ENCODE data around the gene TP53INP2. TPM values are rescaled to one million over a fixed set of nuclear protein-coding genes. Genes with fewer than 3 reads are reported as not detected.

TP53INP2 gene
- total RNA-seq, 1 donor from 2014 or later, result 22.7 TPM

- FAIRE-seq, result no peak
- Mint-ChIP-seq H3K27me3 (ENCODE audit: low read depth, unreplicated experiment) (no peaks in the 10 kb centered on the region), H3K4me1 (ENCODE audit: low read depth, unreplicated experiment) (peaks cover 2% of the 10 kb centered on the region)
Observed at GRCh38 chr20:34673412-34673811, 30.7 kb upstream of the TP53INP2 start.

GRCh38 chr20:34675561-34675960, 28.6 kb upstream of the TP53INP2 start:
- no peaks in the 10 kb centered on the region for H4K20me1 ChIP-seq (ENCODE audit: insufficient read depth, low read length)
- no peaks in the 10 kb centered on the region for H3K36me3 ChIP-seq (ENCODE audit: insufficient read depth, low read length)
- no peak overlapping the region for H3K9ac ChIP-seq (ENCODE audit: low read length)
- H3K27ac ChIP-seq (ENCODE audit: low read depth, low read length), result no peak overlapping the region
- no peak overlapping the region for H3K4me3 ChIP-seq (ENCODE audit: insufficient read depth, low read depth, low read length)
- H3K4me1 Mint-ChIP-seq (ENCODE audit: low read depth, unreplicated experiment), result peaks cover 2% of the 10 kb centered on the region
- H3K9me3 Mint-ChIP-seq (ENCODE audit: unreplicated experiment), result no peaks in the 10 kb centered on the region
- no peaks in the 10 kb centered on the region for H3K9me3 ChIP-seq (ENCODE audit: insufficient read depth, low read depth, low read length)
- no peaks in the 10 kb centered on the region for H3K27me3 Mint-ChIP-seq (ENCODE audit: low read depth, unreplicated experiment)
- peak overlapping the region; percentile 97 for H3K4me2 ChIP-seq (ENCODE audit: low read length)
- no peaks in the 10 kb centered on the region for H3K27me3 ChIP-seq (ENCODE audit: insufficient read depth, low read length)
- no peak overlapping the region for H3K27ac Mint-ChIP-seq (ENCODE audit: unreplicated experiment)
- H2AFZ ChIP-seq (ENCODE audit: low read depth, low read length), result no peak overlapping the region
- no peak for FAIRE-seq
- H3K4me3 Mint-ChIP-seq (ENCODE audit: unreplicated experiment), result peak overlapping the region; percentile 94
- no peak for TF ChIP-seq EZH2 (IDR thresholded peaks at IDR 0.05; ENCODE audit: insufficient read depth, low read length)
- TF ChIP-seq CTCF (IDR thresholded peaks at IDR 0.05; ENCODE audit: insufficient read depth, low read depth, low read length), result no peak
- DNase-seq (ENCODE audit: low read depth), result no peak
- H3K4me1 ChIP-seq (ENCODE audit: insufficient read depth, low read length), result peaks cover 3% of the 10 kb centered on the region
- peaks cover 18% of the 10 kb centered on the region for H3K79me2 ChIP-seq (ENCODE audit: insufficient read depth, low read length)
- H3K36me3 Mint-ChIP-seq (ENCODE audit: low read depth, unreplicated experiment), result no peaks in the 10 kb centered on the region

More at GRCh38 chr20:34673412-34673811, 30.7 kb upstream of the TP53INP2 start:
- H3K36me3 ChIP-seq (ENCODE audit: insufficient read depth, low read length), result no peaks in the 10 kb centered on the region
- H3K27ac Mint-ChIP-seq (ENCODE audit: unreplicated experiment), result no peak overlapping the region
- H2AFZ ChIP-seq (ENCODE audit: low read depth, low read length), result no peak overlapping the region
- H3K9me3 ChIP-seq (ENCODE audit: insufficient read depth, low read depth, low read length), result no peaks in the 10 kb centered on the region
- H3K79me2 ChIP-seq (ENCODE audit: insufficient read depth, low read length), result peaks cover 18% of the 10 kb centered on the region
- no peak overlapping the region for H3K9ac ChIP-seq (ENCODE audit: low read length)
- no peak for DNase-seq (ENCODE audit: low read depth)
- H3K9me3 Mint-ChIP-seq (ENCODE audit: unreplicated experiment), result no peaks in the 10 kb centered on the region
- no peaks in the 10 kb centered on the region for H3K36me3 Mint-ChIP-seq (ENCODE audit: low read depth, unreplicated experiment)
- no peaks in the 10 kb centered on the region for H3K27me3 ChIP-seq (ENCODE audit: insufficient read depth, low read length)
- H3K4me2 ChIP-seq (ENCODE audit: low read length), result no peak overlapping the region
- TF ChIP-seq EZH2 (IDR thresholded peaks at IDR 0.05; ENCODE audit: insufficient read depth, low read length), result no peak
- no peak for TF ChIP-seq CTCF (IDR thresholded peaks at IDR 0.05; ENCODE audit: insufficient read depth, low read depth, low read length)
- peaks cover 3% of the 10 kb centered on the region for H3K4me1 ChIP-seq (ENCODE audit: insufficient read depth, low read length)
- H3K27ac ChIP-seq (ENCODE audit: low read depth, low read length), result no peak overlapping the region
- no peaks in the 10 kb centered on the region for H4K20me1 ChIP-seq (ENCODE audit: insufficient read depth, low read length)
- H3K4me3 ChIP-seq (ENCODE audit: insufficient read depth, low read depth, low read length), result no peak overlapping the region
- no peak overlapping the region for H3K4me3 Mint-ChIP-seq (ENCODE audit: unreplicated experiment)

- H3K9ac ChIP-seq (ENCODE audit: low read length), result peak overlapping the region; percentile 86
- H4K20me1 ChIP-seq (ENCODE audit: insufficient read depth, low read length), result no peaks in the 10 kb centered on the region
- H3K36me3 ChIP-seq (ENCODE audit: insufficient read depth, low read length), result no peaks in the 10 kb centered on the region
- no peaks in the 10 kb centered on the region for H3K27me3 Mint-ChIP-seq (ENCODE audit: low read depth, unreplicated experiment)
- peak overlapping the region; percentile 94 for H3K4me3 Mint-ChIP-seq (ENCODE audit: unreplicated experiment)
- H3K36me3 Mint-ChIP-seq (ENCODE audit: low read depth, unreplicated experiment), result no peaks in the 10 kb centered on the region
- DNase-seq (ENCODE audit: low read depth) (no peak), FAIRE-seq (no peak)
- H3K79me2 ChIP-seq (ENCODE audit: insufficient read depth, low read length), result peaks cover 18% of the 10 kb centered on the region
- H3K9me3 ChIP-seq (ENCODE audit: insufficient read depth, low read depth, low read length), result no peaks in the 10 kb centered on the region
- peaks cover 2% of the 10 kb centered on the region for H3K4me1 Mint-ChIP-seq (ENCODE audit: low read depth, unreplicated experiment)
- H3K4me3 ChIP-seq (ENCODE audit: insufficient read depth, low read depth, low read length), result peak overlapping the region; percentile 94
- no peaks in the 10 kb centered on the region for H3K9me3 Mint-ChIP-seq (ENCODE audit: unreplicated experiment)
- TF ChIP-seq EZH2 (IDR thresholded peaks at IDR 0.05; ENCODE audit: insufficient read depth, low read length), result no peak
- TF ChIP-seq CTCF (IDR thresholded peaks at IDR 0.05; ENCODE audit: insufficient read depth, low read depth, low read length), result no peak
- H3K4me2 ChIP-seq (ENCODE audit: low read length), result peak overlapping the region; percentile 97
- H2AFZ ChIP-seq (ENCODE audit: low read depth, low read length), result peak overlapping the region; percentile 65
- H3K4me1 ChIP-seq (ENCODE audit: insufficient read depth, low read length), result peaks cover 3% of the 10 kb centered on the region
- peak overlapping the region; percentile 8 for H3K27ac Mint-ChIP-seq (ENCODE audit: unreplicated experiment)
- no peaks in the 10 kb centered on the region for H3K27me3 ChIP-seq (ENCODE audit: insufficient read depth, low read length)
- no peak overlapping the region for H3K27ac ChIP-seq (ENCODE audit: low read depth, low read length)
Observed at GRCh38 chr20:34675993-34676641, 28.0 kb upstream of the TP53INP2 start.

Measured in astrocyte (in vitro differentiated cells and primary cell).